GM12874 (cell line): ENCODE measurements around the gene SOSTDC1.

ENCODE experiments used
- CTCF ChIP-seq: IDR thresholded peaks from 2 replicates; pipeline ENCODE4 v1.5.1; 2011; ENCODE audit warnings: low read depth, mild to moderate bottlenecking, control low read depth, low read length, moderate library complexity; ENCODE audit not compliant: insufficient read depth

SOSTDC1 gene

DNA sequence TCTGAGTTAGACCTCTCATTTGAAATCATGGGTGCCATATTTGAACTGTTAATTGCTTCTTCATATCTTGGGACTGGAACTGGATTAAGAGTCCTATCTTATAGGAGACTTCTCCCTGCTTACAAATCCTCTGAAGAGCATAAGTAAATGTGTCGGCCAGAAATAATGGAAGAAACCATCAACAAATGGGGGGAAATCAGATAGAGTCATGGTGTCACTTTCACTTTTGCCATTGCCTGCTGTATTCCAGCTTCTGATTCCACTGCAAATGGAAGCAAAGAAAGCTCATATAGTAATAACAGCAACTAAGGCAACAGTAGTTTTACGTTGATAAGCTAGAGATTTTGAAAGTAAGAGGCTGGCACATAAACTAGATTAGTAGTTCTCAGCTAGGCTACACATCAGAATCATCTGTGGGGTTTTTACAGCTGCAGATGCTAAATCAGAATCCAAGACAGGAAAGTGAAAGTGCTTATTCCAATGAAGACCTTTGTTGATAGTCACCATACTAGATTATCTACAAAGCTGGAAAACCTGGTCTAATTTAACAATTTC, 31.9 kb downstream of the SOSTDC1 start:
- TF ChIP-seq CTCF: no peak

- TF ChIP-seq CTCF: no peak
Measured at GRCh38 chr7:16432425-16432731, 33.2 kb downstream of the SOSTDC1 start.

GRCh38 chr7:16431646-16432424, 33.7 kb downstream of the SOSTDC1 start:
- 0 out of 2 replicates have a peak, but pooled peaks have one; percentile 15 for TF ChIP-seq CTCF

DNA sequence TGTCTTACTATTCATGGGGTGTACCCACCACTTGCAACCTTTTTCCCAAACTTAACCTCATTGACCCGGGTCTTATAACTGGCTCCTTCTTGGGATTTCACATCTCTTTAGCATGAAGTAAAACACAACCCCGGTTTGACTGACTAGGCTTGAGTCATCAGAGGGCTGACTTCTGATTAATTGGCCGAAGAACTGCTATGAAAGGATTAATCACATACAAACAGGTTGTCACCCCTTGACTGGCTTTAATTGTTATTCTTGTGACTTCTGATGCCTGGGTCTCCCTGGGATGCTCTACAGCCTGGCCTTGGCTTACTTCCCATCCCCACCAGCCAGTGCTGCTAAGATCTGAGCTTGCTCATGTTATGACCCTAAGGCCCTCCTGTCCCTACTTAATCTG, 35.4 kb downstream of the SOSTDC1 start:
- no peak for TF ChIP-seq CTCF

DNA sequence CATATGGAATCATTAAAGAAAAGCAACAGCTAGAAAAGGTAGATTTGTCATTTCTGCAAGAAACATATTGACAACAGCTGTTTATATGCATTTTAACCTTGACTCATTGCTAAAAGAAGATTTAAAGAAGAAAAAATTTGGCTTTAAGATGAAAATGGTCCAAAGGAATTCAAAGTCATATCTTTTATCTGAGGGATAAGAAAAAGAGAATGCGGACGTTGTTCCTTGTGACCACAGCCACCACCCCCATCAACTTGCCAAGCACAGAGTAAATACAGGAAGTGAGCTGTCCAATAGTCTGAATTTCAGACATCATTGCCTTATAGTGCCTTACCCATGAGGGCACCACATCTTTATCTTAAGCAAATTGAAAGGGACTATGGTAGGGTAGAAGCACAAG, 36.9 kb downstream of the SOSTDC1 start:
- TF ChIP-seq CTCF: no peak

- TF ChIP-seq CTCF: no peak
Measured at GRCh38 chr7:16428182-16428581, 37.4 kb downstream of the SOSTDC1 start.

DNA sequence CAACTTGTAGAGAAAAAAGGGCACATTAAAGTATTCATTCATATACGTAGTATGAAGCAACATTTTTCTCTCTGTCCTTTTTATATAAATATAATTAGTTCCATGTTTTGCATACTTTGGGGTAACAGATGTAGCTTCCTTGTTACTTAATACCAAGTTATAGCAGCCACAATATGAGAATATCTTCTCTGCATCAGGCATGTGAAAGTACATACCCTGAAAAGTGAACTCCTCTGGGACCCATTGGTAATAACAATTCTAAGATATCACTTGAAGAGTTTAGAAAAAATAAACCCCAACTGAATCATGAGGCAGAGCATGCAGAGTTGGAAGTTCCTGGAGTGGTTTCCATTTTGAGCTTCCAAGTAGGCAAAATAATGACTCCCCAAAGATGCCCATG, 41.8 kb downstream of the SOSTDC1 start:
- TF ChIP-seq CTCF: no peak
